Measurements from ENCODE around the gene NOTCH1.

NOTCH1 gene

DNA sequence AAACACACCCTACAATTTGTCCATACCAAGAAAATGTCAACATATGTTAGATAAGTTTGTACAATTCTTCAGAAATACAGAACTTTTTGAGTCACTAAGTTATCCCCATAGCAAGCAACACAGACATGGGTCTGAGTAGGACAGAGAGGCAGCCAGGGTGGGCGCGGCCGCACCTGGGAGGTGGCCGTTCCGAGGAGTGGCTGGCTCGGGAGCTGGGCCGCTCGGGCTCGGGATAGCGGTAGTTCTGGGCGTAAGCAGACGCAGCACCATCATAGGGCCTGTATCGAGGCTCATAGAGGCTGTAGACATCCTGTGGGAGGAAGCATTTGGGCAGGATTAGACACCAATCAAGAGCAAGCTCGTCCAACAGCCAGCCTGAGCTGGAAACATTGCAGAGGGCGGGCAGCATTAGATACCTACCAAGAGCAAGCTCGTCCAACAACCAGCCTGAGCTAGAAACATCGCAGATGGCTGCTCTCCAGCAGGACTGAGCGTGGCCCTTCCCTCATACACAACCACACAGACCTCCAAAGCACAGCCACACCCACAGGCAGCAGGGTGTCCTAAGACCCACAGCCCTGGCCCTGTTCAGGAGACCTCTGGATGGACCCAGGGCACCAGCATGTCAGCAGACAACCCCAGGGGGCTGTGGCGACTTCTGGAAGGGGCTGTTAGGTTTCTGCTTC is 73.9 kb downstream of the NOTCH1 start:
- Histone ChIP-seq H3K27ac (replicated peaks) (no peak overlapping the region), H3K4me3 (replicated peaks; ENCODE audit: insufficient read depth, low read length) (no peak overlapping the region), H3K27me3 (ENCODE audit: insufficient read depth, poor library complexity, severe bottlenecking) (no peaks in the 10 kb centered on the region)
- no peak for DNase-seq (ENCODE audit: low read depth in 1 of 2, low spot score in 1 of 2)
- TF ChIP-seq, protein P1, sequence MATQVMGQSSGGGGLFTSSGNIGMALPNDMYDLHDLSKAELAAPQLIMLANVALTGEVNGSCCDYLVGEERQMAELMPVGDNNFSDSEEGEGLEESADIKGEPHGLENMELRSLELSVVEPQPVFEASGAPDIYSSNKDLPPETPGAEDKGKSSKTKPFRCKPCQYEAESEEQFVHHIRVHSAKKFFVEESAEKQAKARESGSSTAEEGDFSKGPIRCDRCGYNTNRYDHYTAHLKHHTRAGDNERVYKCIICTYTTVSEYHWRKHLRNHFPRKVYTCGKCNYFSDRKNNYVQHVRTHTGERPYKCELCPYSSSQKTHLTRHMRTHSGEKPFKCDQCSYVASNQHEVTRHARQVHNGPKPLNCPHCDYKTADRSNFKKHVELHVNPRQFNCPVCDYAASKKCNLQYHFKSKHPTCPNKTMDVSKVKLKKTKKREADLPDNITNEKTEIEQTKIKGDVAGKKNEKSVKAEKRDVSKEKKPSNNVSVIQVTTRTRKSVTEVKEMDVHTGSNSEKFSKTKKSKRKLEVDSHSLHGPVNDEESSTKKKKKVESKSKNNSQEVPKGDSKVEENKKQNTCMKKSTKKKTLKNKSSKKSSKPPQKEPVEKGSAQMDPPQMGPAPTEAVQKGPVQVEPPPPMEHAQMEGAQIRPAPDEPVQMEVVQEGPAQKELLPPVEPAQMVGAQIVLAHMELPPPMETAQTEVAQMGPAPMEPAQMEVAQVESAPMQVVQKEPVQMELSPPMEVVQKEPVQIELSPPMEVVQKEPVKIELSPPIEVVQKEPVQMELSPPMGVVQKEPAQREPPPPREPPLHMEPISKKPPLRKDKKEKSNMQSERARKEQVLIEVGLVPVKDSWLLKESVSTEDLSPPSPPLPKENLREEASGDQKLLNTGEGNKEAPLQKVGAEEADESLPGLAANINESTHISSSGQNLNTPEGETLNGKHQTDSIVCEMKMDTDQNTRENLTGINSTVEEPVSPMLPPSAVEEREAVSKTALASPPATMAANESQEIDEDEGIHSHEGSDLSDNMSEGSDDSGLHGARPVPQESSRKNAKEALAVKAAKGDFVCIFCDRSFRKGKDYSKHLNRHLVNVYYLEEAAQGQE (IDR thresholded peaks at IDR 0.05; ENCODE audit: insufficient replicate concordance, low read depth) = no peak

DNA sequence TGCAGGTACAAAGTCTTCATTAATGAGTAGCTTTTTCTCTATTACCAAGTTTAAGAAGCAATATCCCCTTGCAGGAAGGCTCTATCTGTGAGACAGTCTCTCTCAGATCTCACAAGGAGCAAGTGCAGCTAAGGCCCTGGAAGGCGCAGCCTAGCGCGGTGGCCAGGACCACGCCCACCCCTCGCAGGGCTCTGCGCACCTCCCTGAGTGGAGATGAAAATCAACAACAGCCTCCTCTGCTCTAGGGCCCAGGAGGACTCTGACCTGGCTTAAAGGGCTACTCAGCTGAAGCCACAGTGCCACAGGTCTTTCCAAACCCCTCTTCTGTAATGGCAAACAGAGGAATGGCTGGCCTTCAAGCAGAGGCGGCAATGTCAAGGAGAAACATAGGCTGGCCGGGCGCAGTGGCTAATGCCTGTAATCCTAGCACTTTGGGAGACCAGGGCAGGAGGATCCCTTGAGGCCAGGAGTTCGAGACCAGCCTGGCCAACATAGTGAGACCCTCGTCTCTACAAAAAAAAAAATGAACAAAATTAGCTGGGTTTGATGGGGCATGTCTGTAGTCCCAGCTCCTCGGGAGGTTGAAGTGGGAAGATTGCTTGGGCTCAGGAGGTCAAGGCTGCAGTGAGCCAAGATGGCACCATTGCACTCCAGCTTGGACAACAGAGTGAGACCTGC is 74.9 kb downstream of the NOTCH1 start:
- DNase-seq (ENCODE audit: low read depth in 1 of 2, low spot score in 1 of 2) = no peak
- TF ChIP-seq, protein P1 (IDR thresholded peaks at IDR 0.05; ENCODE audit: insufficient replicate concordance, low read depth) = no peak
- TF ChIP-seq GABPA (IDR thresholded peaks at IDR 0.05; ENCODE audit: low read depth) = no peak
- TF ChIP-seq SPI1 (IDR thresholded peaks at IDR 0.05; ENCODE audit: borderline replicate concordance, low read depth) = no peak
- TF ChIP-seq POLR2AphosphoS5 (IDR thresholded peaks at IDR 0.05; ENCODE audit: low read depth) = no peak
- Histone ChIP-seq H3K27me3 (ENCODE audit: insufficient read depth, poor library complexity, severe bottlenecking) (no peaks in the 10 kb centered on the region), H3K4me3 (replicated peaks; ENCODE audit: insufficient read depth, low read length) (no peak overlapping the region), H3K27ac (replicated peaks) (no peak overlapping the region)

DNA sequence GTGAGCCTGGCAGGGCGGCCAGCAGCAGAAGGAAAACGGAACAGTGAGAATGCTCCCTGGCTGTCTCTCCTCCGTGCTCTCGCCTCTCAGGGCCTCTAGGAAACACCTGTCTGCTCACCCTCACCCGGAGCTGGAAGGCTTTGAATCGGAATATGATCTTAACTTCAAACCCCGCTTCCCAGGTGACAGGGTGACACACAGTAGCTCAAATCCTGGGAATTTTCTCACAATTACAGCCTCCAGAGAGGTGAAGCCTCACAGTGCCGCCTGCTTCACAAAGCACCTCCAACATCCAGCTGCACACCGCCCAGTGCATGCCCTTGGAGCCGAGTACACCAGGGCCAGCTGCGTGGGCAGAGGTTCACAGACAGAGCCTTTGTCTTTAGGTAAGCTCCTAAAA is 75.5 kb downstream of the NOTCH1 start:
- TF ChIP-seq SPI1 (IDR thresholded peaks at IDR 0.05; ENCODE audit: borderline replicate concordance, low read depth) (no peak), GABPA (IDR thresholded peaks at IDR 0.05; ENCODE audit: low read depth) (no peak), POLR2AphosphoS5 (IDR thresholded peaks at IDR 0.05; ENCODE audit: low read depth) (no peak)
- TF ChIP-seq, protein P1 (IDR thresholded peaks at IDR 0.05; ENCODE audit: insufficient replicate concordance, low read depth) = no peak
- TF ChIP-seq, protein P2, sequence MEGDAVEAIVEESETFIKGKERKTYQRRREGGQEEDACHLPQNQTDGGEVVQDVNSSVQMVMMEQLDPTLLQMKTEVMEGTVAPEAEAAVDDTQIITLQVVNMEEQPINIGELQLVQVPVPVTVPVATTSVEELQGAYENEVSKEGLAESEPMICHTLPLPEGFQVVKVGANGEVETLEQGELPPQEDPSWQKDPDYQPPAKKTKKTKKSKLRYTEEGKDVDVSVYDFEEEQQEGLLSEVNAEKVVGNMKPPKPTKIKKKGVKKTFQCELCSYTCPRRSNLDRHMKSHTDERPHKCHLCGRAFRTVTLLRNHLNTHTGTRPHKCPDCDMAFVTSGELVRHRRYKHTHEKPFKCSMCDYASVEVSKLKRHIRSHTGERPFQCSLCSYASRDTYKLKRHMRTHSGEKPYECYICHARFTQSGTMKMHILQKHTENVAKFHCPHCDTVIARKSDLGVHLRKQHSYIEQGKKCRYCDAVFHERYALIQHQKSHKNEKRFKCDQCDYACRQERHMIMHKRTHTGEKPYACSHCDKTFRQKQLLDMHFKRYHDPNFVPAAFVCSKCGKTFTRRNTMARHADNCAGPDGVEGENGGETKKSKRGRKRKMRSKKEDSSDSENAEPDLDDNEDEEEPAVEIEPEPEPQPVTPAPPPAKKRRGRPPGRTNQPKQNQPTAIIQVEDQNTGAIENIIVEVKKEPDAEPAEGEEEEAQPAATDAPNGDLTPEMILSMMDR (IDR thresholded peaks at IDR 0.05; ENCODE audit: insufficient read depth, low read length) = no peak
- Histone ChIP-seq H3K27ac (replicated peaks) (no peak overlapping the region), H3K27me3 (ENCODE audit: insufficient read depth, poor library complexity, severe bottlenecking) (no peaks in the 10 kb centered on the region), H3K4me3 (replicated peaks; ENCODE audit: insufficient read depth, low read length) (no peak overlapping the region)
- DNase-seq (ENCODE audit: low read depth in 1 of 2, low spot score in 1 of 2) = no peak

DNA sequence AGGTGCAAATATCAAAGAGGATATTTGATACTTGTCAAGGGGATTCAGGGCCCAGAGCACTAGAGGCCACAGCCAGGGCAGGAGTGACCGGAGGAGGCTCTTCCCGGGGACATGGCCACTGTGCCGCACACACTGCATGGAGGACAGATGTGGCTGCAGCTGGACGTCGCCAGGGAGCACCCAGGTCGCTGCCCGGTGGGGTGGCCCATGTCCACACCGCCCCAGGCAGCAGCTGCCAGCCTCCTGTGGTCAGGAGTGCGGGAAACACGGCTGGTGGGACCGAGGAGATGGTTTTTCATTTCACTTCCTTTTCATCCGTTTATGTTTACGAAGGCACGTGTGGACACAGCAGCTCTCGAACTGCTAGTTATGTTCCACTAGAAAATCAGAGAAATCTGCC is 78.1 kb downstream of the NOTCH1 start:
- DNase-seq (ENCODE audit: low read depth in 1 of 2, low spot score in 1 of 2) = no peak
- Histone ChIP-seq H3K27me3 (ENCODE audit: insufficient read depth, poor library complexity, severe bottlenecking) (no peaks in the 10 kb centered on the region), H3K4me3 (replicated peaks; ENCODE audit: insufficient read depth, low read length) (no peak overlapping the region), H3K27ac (replicated peaks) (no peak overlapping the region)
- TF ChIP-seq, protein P1 (IDR thresholded peaks at IDR 0.05; ENCODE audit: insufficient replicate concordance, low read depth) = no peak
- TF ChIP-seq SPI1 (IDR thresholded peaks at IDR 0.05; ENCODE audit: borderline replicate concordance, low read depth) (no peak), POLR2AphosphoS5 (IDR thresholded peaks at IDR 0.05; ENCODE audit: low read depth) (no peak), GABPA (IDR thresholded peaks at IDR 0.05; ENCODE audit: low read depth) (no peak)
- TF ChIP-seq, protein P2 (IDR thresholded peaks at IDR 0.05; ENCODE audit: insufficient read depth, low read length) = no peak

Measured in HL-60 (cell line).